Measurements from ENCODE around the gene FGF2. TPM values are rescaled to one million over a fixed set of nuclear protein-coding genes. Genes with fewer than 3 reads are reported as not detected.
"Not testable (repeated sequence)": the region's sequence is repeated elsewhere in the genome, so short reads cannot be mapped to it uniquely, and the experiment has no call there.

The FGF2 gene
- total RNA-seq, 1 donor from 2014 or later: 58.0 TPM

DNA sequence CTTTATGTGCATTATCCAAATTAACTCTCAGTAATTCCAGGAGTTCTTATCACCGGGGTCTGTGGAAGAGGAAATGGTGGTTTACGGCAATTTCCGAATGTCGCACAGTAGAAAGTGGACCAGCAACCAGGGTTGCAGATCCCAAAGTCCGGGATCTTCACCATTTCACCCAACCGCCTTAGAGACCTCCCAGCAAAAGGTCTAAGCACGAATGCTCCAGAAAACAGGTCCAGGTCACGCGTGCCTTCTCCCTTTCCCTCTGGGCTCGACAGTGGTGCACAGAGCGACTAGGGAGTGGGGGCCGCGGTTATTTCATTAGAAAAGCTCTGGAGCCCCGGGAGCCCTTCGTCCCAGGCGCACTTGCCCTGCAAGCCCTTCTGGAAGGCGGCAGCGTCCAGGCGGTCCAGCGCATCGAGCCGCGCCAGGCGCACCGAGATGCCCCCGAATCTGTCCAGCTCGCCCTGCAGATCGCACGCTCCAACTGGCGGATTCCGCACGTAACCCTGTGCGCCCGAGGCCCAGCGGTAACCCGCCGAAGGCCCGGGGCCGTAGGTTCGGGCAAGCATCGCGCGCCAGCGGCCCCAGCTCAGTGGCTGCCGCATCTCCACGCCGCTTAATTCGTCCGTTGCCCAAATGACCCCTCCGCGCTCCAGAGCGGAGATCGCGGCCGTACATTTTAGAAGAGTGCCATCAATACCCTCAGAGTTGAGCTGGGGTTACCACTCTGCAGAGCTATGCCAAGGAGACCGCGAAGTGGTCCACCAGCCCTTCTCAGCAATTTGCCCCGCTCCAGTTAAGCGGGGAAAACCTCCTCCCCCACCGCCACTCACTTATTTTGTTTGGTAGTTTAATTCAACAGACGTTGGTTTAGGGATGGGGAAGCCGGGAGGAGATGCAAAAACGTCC lies 95.6 kb downstream of the FGF2 start, which contains the start of gene NUDT6:
NUDT6 (minus strand) TSS at position 627 of the 906 bp plus-strand sequence; CDS start at position 602, 25 bp downstream.
- peak; percentile 87 for DNase-seq (ENCODE audit: low spot score)

DNA sequence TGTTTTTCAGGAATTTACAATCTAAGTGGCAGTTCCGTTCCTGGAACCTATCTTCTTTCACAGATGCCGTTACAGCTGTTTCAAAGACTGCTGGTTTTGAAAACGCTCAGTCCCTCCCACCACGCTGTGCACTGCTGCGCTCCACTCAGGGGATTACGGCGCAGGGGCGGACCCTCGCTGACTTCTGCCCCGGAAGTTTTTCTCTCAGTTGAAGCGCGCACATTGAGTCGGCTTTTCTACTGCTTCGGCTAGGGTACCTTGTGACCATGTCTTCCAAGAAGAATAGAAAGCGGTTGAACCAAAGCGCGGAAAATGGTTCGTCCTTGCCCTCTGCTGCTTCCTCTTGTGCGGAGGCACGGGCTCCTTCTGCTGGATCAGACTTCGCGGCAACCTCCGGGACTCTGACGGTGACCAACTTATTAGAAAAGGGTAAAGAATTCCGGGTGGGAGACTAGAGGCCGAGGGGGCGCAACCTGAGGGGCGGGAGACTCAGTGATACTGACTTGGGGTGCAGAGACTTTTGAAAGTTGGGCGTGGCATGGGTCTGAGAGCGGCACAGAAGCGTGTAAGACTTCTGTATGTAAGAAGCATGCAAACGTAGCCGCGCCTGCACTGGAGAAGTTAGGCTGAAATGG lies 96.4 kb downstream of the FGF2 start:
- peak; percentile 95 for DNase-seq (ENCODE audit: low spot score)

DNA sequence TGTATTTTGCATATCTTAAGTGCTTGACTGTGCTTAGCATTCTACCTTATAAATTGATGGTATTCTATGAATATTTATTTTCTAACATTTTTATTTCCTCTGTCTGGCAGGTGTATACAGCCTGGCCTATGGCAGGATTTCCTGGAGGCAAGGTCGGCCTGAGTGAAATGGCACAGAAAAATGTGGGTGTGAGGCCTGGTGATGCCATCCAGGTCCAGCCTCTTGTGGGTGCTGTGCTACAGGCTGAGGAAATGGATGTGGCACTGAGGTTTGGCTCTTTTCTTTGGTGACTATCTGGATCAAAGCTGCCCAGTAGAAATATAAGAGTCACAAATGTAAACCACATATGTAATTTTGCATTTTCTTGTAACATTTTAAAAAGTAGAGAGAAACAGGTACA lies 102.3 kb downstream of the FGF2 start:
- DNase-seq (ENCODE audit: low spot score): no peak

DNA sequence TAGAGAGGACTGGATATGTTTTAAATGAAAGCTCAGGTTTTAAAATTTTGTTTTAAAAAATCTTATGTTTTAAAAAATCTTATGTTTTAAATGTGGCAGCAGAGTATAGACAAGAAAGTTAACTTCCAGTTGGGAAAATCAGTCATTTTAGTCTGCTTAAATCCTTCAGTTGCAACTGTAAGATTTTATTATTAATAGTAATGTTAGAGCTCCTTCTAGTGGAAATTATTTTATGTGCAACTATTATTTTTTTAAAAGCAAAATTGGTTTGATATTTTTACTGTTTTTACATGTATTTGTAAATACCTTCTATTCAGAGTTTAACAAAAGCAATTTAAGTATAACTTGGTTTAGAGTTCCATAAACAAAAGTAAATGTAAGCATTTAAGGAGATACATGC lies 104.2 kb downstream of the FGF2 start:
- DNase-seq (ENCODE audit: low spot score): peak; percentile 9

DNA sequence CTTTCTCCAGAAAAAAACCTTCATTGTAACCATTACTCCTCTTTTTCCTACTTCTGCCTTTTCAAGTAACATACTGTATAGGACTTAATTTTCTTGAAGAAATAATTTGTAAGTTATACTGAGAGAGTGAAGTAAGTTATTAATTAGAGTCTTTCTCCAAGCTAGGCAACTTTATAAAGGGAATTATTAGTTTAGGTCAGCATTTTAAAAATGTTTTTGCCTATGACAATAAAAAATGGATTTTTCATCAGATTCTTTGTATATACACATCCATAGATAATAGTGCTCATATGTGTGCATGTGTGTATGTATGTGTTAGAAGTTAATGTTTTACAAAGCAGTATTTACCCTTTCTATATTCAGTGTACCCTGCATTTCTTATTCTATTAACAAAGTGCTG lies 106.1 kb downstream of the FGF2 start:
- DNase-seq (ENCODE audit: low spot score): no peak

DNA sequence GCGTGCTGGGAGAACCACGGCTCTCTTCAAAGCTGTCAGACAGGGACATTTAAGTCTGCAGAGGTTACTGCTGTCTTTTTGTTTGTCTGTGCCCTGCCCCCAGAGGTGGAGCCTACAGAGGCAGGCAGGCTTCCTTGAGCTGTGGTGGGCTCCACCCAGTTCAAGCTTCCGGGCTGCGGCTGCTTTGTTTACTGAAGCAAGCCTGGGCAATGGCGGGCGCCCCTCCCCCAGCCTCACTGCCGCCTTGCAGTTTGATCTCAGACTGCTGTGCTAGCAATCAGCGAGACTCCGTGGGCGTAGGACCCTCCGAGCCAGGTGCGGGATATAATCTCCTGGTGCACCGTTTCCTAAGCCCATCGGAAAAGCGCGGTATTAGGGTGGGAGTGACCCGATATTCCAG lies 118.5 kb downstream of the FGF2 start:
- DNase-seq (ENCODE audit: low spot score): not testable (repeated sequence)

DNA sequence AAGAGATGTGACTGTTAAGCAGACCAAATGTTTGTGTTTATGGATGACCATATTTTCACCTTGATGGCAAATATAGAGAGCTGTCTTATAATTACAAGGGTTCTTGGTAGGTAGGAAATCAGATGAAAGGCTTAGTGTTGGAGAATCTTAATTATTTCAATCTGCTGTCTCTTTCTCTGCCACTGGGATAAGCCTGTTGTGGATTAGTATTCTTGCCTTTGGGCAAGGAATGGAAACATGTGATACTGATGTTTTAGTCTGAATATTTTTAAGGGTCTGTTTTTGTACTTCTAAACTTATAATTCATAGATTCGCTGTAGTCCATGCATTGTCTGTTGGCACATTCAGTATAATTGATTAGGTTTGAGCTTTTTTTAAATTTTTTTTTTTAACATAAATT lies 119.5 kb downstream of the FGF2 start:
- no peak for DNase-seq (ENCODE audit: low spot score)

Other genes with a start within 250 kb of the FGF2 start
- gene IL21, start 205.8 kb upstream of the FGF2 start, total RNA-seq (ENCODE audit: insufficient read depth, low replicate concordance): 3.6 TPM
- 2.4 TPM for gene BBS12, start 94.1 kb upstream of the FGF2 start, total RNA-seq (ENCODE audit: insufficient read depth, low replicate concordance)
- 13.7 TPM for gene NUDT6, start 95.8 kb downstream of the FGF2 start, total RNA-seq (ENCODE audit: insufficient read depth, low replicate concordance)